ENCODE results near the gene TBCD. TPM values are rescaled to one million over a fixed set of nuclear protein-coding genes. Genes with fewer than 3 reads are reported as not detected.

TBCD gene
- total RNA-seq, 1 experiment from 2014 or later, result 173 TPM

DNA sequence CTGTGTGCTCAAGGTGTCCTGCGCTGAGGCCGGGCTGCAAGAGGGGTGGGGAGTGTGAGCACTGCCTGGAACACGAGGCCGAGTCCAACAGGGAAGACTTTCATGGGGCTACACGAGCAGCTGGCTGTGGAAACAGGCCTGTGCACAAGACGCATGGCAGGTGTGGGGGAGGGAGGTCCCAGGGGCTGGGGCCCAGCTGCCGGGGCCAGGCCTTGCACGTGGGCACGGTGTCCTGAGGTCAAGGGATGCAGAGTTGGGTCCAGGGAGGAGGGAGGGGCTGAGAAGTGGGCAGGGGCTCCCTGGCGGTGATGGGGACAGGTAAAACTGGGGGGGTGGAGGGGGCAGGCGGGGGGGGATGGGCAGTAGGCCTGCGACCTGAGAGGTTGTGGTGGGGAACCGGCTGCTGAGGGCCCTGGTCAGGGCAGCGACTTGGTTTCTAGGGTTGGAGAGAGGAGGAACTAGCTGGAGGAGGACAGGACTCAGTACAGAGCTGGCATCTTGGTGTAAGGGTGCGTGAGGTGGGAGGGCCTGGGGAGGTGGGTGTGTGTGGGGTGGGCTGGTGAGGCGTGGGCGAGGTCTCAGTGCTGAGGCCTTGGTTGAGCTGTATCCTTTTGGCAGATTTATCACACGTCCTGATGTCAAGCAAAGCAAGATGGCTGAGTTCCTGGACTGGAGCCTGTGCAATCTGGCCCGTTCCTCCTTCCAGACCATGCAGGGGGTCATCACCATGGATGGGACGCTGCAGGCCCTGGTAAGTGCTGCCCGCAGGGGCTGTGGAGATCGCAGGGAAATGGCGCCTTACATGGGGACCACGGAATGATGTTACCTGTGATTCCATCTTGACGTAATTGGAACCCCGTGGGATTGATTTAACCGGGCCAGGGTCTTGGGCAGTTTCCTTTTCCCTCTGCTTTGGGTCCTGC lies 29.4 kb downstream of the TBCD start (continued):
- TF ChIP-seq, protein P1, sequence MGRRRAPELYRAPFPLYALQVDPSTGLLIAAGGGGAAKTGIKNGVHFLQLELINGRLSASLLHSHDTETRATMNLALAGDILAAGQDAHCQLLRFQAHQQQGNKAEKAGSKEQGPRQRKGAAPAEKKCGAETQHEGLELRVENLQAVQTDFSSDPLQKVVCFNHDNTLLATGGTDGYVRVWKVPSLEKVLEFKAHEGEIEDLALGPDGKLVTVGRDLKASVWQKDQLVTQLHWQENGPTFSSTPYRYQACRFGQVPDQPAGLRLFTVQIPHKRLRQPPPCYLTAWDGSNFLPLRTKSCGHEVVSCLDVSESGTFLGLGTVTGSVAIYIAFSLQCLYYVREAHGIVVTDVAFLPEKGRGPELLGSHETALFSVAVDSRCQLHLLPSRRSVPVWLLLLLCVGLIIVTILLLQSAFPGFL (CRISPR knock-in tag; IDR thresholded peaks at IDR 0.05; ENCODE audit: borderline replicate concordance), result no peak
- TF ChIP-seq, protein P2, sequence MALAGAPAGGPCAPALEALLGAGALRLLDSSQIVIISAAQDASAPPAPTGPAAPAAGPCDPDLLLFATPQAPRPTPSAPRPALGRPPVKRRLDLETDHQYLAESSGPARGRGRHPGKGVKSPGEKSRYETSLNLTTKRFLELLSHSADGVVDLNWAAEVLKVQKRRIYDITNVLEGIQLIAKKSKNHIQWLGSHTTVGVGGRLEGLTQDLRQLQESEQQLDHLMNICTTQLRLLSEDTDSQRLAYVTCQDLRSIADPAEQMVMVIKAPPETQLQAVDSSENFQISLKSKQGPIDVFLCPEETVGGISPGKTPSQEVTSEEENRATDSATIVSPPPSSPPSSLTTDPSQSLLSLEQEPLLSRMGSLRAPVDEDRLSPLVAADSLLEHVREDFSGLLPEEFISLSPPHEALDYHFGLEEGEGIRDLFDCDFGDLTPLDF (CRISPR knock-in tag; IDR thresholded peaks at IDR 0.05), result no peak
- no peak for TF ChIP-seq JUN (CRISPR knock-in tag; IDR thresholded peaks at IDR 0.05)

DNA sequence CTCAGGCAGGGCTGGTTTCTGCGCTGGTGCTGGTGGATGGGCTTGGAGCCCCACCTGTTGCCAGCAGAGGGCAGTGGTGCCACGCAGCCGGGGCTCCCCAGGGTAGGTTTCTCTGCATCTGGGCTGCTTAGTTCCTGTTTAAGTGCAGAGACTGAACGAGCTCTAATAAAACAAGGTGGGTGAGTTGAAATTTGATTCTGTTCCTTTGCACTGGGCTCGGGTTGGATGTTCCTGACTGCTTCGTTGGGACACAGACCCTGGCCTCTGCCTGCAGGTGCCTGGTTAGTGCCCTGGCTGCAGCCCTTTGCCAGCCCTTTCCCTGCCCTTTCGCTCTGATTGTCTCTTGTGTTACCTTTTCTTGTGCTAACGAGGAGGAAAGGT lies 30.0 kb downstream of the TBCD start:
- H3K27ac Mint-ChIP-seq, result 0 out of 2 replicates have a peak overlapping the region, but pooled peaks have one; percentile 8

More for the DNA sequence above, 30.0 kb downstream of the TBCD start:
- no peak overlapping the region for H3K4me3 Mint-ChIP-seq
- POLR2A ChIA-PET, result no interaction called here
- H3K36me3 Mint-ChIP-seq, result peaks cover 34% of the 10 kb centered on the region
- H3K4me1 Mint-ChIP-seq, result peaks cover 5% of the 10 kb centered on the region
- H3K27me3 Mint-ChIP-seq (ENCODE audit: low read depth), result no peaks in the 10 kb centered on the region
- ATAC-seq, result peak; percentile 98
- DNase-seq (ENCODE audit: low spot score), result peak; percentile 87
- TF ChIP-seq, protein P3, sequence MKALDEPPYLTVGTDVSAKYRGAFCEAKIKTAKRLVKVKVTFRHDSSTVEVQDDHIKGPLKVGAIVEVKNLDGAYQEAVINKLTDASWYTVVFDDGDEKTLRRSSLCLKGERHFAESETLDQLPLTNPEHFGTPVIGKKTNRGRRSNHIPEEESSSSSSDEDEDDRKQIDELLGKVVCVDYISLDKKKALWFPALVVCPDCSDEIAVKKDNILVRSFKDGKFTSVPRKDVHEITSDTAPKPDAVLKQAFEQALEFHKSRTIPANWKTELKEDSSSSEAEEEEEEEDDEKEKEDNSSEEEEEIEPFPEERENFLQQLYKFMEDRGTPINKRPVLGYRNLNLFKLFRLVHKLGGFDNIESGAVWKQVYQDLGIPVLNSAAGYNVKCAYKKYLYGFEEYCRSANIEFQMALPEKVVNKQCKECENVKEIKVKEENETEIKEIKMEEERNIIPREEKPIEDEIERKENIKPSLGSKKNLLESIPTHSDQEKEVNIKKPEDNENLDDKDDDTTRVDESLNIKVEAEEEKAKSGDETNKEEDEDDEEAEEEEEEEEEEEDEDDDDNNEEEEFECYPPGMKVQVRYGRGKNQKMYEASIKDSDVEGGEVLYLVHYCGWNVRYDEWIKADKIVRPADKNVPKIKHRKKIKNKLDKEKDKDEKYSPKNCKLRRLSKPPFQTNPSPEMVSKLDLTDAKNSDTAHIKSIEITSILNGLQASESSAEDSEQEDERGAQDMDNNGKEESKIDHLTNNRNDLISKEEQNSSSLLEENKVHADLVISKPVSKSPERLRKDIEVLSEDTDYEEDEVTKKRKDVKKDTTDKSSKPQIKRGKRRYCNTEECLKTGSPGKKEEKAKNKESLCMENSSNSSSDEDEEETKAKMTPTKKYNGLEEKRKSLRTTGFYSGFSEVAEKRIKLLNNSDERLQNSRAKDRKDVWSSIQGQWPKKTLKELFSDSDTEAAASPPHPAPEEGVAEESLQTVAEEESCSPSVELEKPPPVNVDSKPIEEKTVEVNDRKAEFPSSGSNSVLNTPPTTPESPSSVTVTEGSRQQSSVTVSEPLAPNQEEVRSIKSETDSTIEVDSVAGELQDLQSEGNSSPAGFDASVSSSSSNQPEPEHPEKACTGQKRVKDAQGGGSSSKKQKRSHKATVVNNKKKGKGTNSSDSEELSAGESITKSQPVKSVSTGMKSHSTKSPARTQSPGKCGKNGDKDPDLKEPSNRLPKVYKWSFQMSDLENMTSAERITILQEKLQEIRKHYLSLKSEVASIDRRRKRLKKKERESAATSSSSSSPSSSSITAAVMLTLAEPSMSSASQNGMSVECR (CRISPR knock-in tag; IDR thresholded peaks at IDR 0.05; ENCODE audit: borderline replicate concordance), result no peak
- TF ChIP-seq PRRX2 (CRISPR knock-in tag; IDR thresholded peaks at IDR 0.05) (no peak), ETV6 (CRISPR knock-in tag; IDR thresholded peaks at IDR 0.05) (no peak), HMGA2 (CRISPR knock-in tag; IDR thresholded peaks at IDR 0.05) (no peak)
- TF ChIP-seq, protein P4, sequence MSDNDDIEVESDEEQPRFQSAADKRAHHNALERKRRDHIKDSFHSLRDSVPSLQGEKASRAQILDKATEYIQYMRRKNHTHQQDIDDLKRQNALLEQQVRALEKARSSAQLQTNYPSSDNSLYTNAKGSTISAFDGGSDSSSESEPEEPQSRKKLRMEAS (CRISPR knock-in tag; IDR thresholded peaks at IDR 0.05), result no peak
- TF ChIP-seq, protein P5, sequence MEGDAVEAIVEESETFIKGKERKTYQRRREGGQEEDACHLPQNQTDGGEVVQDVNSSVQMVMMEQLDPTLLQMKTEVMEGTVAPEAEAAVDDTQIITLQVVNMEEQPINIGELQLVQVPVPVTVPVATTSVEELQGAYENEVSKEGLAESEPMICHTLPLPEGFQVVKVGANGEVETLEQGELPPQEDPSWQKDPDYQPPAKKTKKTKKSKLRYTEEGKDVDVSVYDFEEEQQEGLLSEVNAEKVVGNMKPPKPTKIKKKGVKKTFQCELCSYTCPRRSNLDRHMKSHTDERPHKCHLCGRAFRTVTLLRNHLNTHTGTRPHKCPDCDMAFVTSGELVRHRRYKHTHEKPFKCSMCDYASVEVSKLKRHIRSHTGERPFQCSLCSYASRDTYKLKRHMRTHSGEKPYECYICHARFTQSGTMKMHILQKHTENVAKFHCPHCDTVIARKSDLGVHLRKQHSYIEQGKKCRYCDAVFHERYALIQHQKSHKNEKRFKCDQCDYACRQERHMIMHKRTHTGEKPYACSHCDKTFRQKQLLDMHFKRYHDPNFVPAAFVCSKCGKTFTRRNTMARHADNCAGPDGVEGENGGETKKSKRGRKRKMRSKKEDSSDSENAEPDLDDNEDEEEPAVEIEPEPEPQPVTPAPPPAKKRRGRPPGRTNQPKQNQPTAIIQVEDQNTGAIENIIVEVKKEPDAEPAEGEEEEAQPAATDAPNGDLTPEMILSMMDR (IDR thresholded peaks at IDR 0.05), result peak; percentile 77
- TF ChIP-seq, protein P2 (CRISPR knock-in tag; IDR thresholded peaks at IDR 0.05), result no peak
- TF ChIP-seq, protein P6, sequence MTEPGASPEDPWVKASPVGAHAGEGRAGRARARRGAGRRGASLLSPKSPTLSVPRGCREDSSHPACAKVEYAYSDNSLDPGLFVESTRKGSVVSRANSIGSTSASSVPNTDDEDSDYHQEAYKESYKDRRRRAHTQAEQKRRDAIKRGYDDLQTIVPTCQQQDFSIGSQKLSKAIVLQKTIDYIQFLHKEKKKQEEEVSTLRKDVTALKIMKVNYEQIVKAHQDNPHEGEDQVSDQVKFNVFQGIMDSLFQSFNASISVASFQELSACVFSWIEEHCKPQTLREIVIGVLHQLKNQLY (CRISPR knock-in tag; IDR thresholded peaks at IDR 0.05), result no peak
- CTCF ChIA-PET, result interaction anchor here (0.6 to 1.9 kb wide), 42 partner anchors 10 to 255 kb away, joined by 3 to 17 read pairs (median 4); partner anchors contain the start of gene RAB40B
- no peaks in the 10 kb centered on the region for H3K9me3 Mint-ChIP-seq
